Activated CD8-positive, alpha-beta memory T cell treated with anti-CD3 and anti-CD28 coated beads, Interleukin-2, amount 50 U/mL, for 1 hour (primary cell): ENCODE results near the gene NR2F6.
"Not testable (repeated sequence)": the region's sequence is repeated elsewhere in the genome, so short reads cannot be mapped to it uniquely, and the experiment has no call there.

Source experiments
- DNase-seq: peaks from one replicate; pipeline ENCODE4 v3.0.0-alpha.2; 2020; ENCODE audit errors: extremely low read depth

Gene NR2F6

GRCh38 chr19:17245535-17245984, at the start of gene NR2F6:
Gene NR2F6 (minus strand): TSS chr19:17245919. CDS start chr19:17245220, 699 bp downstream.
- no peak for DNase-seq

GRCh38 chr19:17294051-17294891, 48.6 kb upstream of the NR2F6 start:
- DNase-seq, result no peak

DNA sequence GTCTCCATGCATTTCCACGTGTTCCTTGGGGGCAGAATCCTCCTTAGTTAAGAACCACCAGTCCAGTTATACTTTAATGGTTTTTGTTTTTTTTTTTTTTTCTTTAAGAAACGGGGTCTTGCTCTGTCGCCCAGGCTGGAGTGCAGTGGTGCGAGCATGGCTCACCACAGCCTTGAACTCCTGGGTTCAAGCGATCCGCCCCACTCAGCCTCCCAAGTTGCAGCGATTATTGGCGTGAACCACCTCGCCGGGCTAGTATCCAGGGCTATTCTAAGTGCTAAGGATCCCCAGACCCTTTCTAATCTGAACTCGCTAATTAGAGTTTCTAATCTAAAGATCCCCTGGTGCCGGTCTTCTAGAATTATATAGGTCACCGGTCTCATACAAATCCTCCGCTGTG, 47.9 kb upstream of the NR2F6 start:
- no peak for DNase-seq

- peak; percentile 25 for DNase-seq
These were observed 46.8 kb upstream of the NR2F6 start for GRCh38 chr19:17292301-17293074.

- no peak for DNase-seq
These were observed 43.8 kb upstream of the NR2F6 start for GRCh38 chr19:17289489-17289888.

DNA sequence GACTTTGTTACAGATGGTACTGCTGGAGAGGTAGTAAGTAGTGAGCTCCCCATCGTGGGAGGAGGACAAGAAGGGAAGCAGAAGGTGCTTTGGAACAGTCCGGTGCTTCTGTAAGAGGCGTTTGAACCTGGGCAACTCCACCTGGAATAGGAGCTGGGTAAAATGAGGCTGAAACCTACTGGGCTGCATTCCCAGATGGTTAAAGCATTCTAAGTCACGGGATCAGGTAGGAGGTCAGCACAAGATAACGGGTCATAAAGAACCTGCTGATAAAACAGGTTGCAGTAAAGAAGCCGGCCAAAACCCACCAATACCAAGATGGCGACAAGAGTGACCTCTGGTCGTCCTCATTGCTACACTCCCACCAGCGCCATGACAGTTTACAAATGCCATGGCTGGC, 41.0 kb upstream of the NR2F6 start:
- no peak for DNase-seq

GRCh38 chr19:17286263-17286662, 40.5 kb upstream of the NR2F6 start:
- no peak for DNase-seq

DNA sequence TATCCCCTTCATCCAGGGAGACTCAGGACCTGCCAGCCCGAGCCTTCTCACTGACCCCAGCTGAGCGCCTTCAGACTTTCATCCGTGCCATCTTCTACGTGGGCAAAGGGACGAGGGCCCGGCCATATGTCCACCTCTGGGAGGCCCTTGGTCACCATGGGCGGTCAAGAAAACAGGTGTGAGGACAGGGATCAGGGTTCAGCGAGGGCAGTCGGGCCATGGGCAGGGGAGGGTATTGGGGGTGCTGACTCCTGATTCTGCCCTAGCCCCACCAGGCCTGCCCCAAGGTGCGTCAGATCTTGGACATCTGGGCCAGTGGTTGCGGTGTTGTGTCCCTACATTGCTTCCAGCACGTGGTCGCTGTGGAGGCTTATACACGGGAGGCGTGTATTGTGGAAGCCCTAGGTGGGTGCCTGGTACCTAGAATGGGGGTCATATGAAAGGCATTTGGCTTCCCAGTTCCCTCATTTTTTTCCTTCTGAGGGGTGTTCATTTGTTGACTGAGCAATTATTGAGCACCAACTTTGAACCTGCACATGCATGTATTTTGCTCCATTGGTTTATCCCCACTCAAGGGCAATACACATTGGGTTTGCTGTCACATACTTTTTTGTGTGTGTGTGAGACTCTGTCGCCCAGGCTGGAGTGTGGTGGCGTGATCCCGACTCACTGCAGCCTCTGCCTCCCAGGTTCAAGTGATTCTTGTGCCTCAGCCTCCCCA, 39.9 kb upstream of the NR2F6 start:
- DNase-seq, result no peak

- DNase-seq, result no peak
These were observed 37.8 kb upstream of the NR2F6 start for GRCh38 chr19:17283504-17283996.

- peak; percentile 50 for DNase-seq
These were observed 36.9 kb upstream of the NR2F6 start for GRCh38 chr19:17282488-17283125.

GRCh38 chr19:17281391-17282304, 35.9 kb upstream of the NR2F6 start, which contains the start of gene ANKLE1:
Gene ANKLE1 (plus strand): TSS chr19:17281901. CDS start chr19:17281921, 20 bp downstream.
- no peak for DNase-seq

DNA sequence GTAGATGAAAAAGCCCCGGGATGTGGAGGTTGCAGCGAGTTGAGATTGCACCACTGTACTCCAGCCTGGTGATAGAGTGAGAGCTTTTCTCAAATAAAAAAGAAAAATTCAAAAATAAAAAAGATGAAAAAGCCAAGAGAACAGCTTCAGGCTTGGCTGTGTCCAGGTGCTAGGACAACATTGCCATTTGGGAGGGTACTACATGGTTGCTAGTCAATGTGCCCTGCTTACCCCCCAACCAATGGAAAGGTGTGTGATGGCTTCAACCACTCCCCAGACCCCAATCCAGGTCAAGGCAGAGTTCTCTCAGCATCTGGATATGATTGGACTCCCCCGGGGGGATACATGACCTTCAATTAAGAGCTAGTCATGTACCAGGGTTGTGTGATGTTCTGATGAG, 33.7 kb upstream of the NR2F6 start:
- DNase-seq, result no peak

- no peak for DNase-seq
These were observed 29.9 kb upstream of the NR2F6 start for GRCh38 chr19:17275441-17276175.

DNA sequence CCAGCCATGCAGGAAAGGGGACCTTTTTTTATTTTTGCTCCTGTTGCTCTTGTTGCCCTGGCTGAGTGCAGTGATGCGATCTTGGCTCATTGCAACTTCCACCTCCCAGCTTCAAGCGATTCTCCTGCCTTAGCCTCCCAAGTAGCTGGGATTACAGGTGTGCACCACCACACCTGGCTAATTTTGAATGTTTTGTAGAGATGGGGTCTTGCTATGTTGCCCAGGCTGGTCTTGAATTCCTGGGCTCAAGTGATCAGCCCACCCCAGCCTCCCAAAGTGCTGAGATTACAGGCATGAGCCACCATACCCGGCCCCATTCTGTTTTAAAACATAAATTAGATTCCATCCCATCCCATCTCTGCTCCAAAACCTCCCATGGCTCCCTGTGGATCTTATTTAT, 29.2 kb upstream of the NR2F6 start:
- DNase-seq, result not testable (repeated sequence)

- no peak for DNase-seq
These were observed 23.0 kb upstream of the NR2F6 start for GRCh38 chr19:17268754-17269153.

GRCh38 chr19:17266975-17267788, 21.5 kb upstream of the NR2F6 start, which contains the start of gene BABAM1:
Gene BABAM1 (plus strand): TSS chr19:17267443. CDS start chr19:17268807, 1,364 bp downstream.
- peak; percentile 92 for DNase-seq

DNA sequence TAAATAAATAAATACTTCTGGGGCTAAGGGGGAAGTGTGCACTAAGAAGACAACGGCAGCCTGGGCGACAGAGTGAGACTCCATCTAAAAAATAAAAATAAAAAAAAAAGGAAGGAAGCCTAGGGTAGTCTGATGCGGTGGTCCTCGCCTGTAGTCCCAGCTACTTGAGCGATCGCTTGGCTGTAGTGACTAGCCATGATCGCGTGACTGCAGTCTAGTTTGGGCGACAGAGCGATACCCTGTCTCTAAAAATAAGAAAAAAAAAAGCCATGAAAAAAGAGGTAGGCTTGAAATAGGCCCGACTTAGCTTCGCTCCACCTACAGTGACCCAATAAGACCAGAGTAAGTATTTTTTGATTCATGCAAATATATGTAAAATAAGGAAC, 20.9 kb upstream of the NR2F6 start:
- no peak for DNase-seq

DNA sequence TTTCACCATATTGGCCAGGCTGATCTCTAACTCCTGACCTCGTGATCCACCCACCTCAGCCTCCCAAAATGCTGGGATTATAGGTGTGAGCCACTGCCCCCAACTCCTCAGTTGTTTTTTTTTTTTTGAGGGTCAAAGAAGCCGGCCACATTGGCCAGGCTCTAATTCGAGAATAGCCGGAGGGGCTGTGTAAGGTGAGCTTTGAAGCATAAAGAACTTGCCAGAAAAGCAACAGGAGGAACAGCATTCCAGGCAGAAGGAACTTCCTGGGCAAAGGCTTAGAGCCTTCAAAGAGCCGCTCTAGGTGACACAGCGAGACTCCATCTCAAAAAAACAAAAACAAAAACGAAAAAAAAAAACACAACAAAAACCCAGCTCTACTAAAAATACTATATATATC, 20.3 kb upstream of the NR2F6 start:
- DNase-seq, result no peak

GRCh38 chr19:17264641-17264979, 18.9 kb upstream of the NR2F6 start, which contains the start of gene USHBP1:
Gene USHBP1 (minus strand): TSS chr19:17264745. CDS start chr19:17264299, 446 bp downstream.
- DNase-seq, result no peak
